Endothelial cell of umbilical vein (primary cell): ENCODE results near the gene STRA8. TPM values are rescaled to one million over a fixed set of nuclear protein-coding genes. Genes with fewer than 3 reads are reported as not detected.

Experiments used
- BruUV-seq: library from RNA; stranded (reverse); fragments of 400-500 nt; replicated peaks from 2 replicates; lab custom pipeline; 2021; lab: Mats Ljungman, UMichigan
- CTCF ChIA-PET: fragments of 300-600, 350-600 bp; sonication (Branson Sonifier 250); formaldehyde crosslinking; loops from one replicate; lab custom pipeline; 2021; ENCODE audit warnings: antibody characterized with exemption, inconsistent platforms; lab: Charles Lee
- POLR2A ChIA-PET: fragments of 300-600, 350-600 bp; sonication (Branson Sonifier 250); formaldehyde crosslinking; loops from one replicate; lab custom pipeline; 2021; ENCODE audit warnings: antibody characterized with exemption, inconsistent platforms; lab: Charles Lee
- DNase-seq: peaks from one replicate; pipeline ENCODE4 v3.0.0-alpha.2; 2011; ENCODE audit warnings: low read depth, low spot score
- FAIRE-seq: peaks from 2 replicates; lab custom pipeline; 2011; peaks lifted over from hg19 to GRCh38; lab: Jason Lieb, UNC
- H2AFZ ChIP-seq: 2 replicates; pipeline ENCODE4 v1.6.0; 2012; ENCODE audit warnings: low read depth, low read length, control low read depth, inconsistent platforms
- H3K27ac ChIP-seq: 2 replicates; pipeline ENCODE4 v1.5.1; 2011; ENCODE audit warnings: low read depth, mild to moderate bottlenecking, control low read depth, low read length, moderate library complexity; ENCODE audit not compliant: insufficient read depth
- H3K27me3 ChIP-seq, 2 experiments: 2 replicates each; pipeline versions ENCODE4 v1.6.0 to v1.6.1; 2011; ENCODE audit warnings: low read length in 2 of 2, mixed read lengths in 1 of 2; ENCODE audit not compliant: control insufficient read depth in 2 of 2, insufficient read depth in 2 of 2
- H3K36me3 ChIP-seq, 2 experiments: 2 replicates in 1 of 2; 3 replicates in 1 of 2; pipeline ENCODE4 v1.5.1; 2011; ENCODE audit warnings: low read length in 2 of 2, mild to moderate bottlenecking in 1 of 2, moderate library complexity in 1 of 2; ENCODE audit not compliant: control insufficient read depth in 2 of 2, insufficient read depth in 2 of 2; ENCODE audit errors: extremely low read depth in 1 of 2
- H3K4me1 ChIP-seq: 3 replicates; pipeline ENCODE4 v1.5.1; 2011; ENCODE audit warnings: mild to moderate bottlenecking, low read length; ENCODE audit not compliant: control insufficient read depth, insufficient read depth; ENCODE audit errors: extremely low read depth
- H3K4me2 ChIP-seq: 2 replicates; pipeline ENCODE4 v1.6.1; 2011; ENCODE audit warnings: low read length, control low read depth, mixed read lengths; ENCODE audit not compliant: insufficient read depth
- H3K4me3 ChIP-seq, 3 experiments: fragments of 200-600 bp in 1 of 3; sonication (generic), shearing (Covaris generic) in 1 of 3; replicated peaks in 1 of 3; 2 replicates each; pipeline ENCODE4 v1.5.1; 2011 to 2016; ENCODE audit warnings: control low read depth in 3 of 3, low read length in 3 of 3, mild to moderate bottlenecking in 2 of 3, inconsistent platforms in 1 of 3, low read depth in 1 of 3, moderate library complexity in 1 of 3; ENCODE audit not compliant: insufficient read depth in 1 of 3
- H3K79me2 ChIP-seq: 2 replicates; pipeline ENCODE4 v1.6.0; 2012; ENCODE audit warnings: low read length, inconsistent platforms; ENCODE audit not compliant: control insufficient read depth, insufficient read depth
- H3K9ac ChIP-seq: replicated peaks from 2 replicates; pipeline ENCODE3; 2011; ENCODE audit warnings: low read length, control low read depth; ENCODE audit not compliant: insufficient read depth; ENCODE audit errors: extremely low read depth
- H3K9me1 ChIP-seq: replicated peaks from 3 replicates; pipeline ENCODE4 v1.6.0; 2011; ENCODE audit warnings: mild to moderate bottlenecking, low read length; ENCODE audit not compliant: control insufficient read depth, insufficient read depth; ENCODE audit errors: extremely low read depth
- H3K9me3 ChIP-seq: replicated peaks from 2 replicates; pipeline ENCODE4 v1.5.1; 2012; ENCODE audit warnings: low read length, inconsistent platforms; ENCODE audit not compliant: control insufficient read depth, insufficient read depth
- H4K20me1 ChIP-seq: replicated peaks from 2 replicates; pipeline ENCODE3; 2011; ENCODE audit warnings: mild to moderate bottlenecking, low read length; ENCODE audit not compliant: control insufficient read depth, insufficient read depth; ENCODE audit errors: extremely low read depth
- CTCF ChIP-seq, 2 donors: IDR thresholded peaks; 1 replicate in 1 of 2; 2 replicates in 1 of 2; pipeline ENCODE4 v1.5.1; 2011; ENCODE audit warnings: low read length in 2 of 2, mild to moderate bottlenecking in 2 of 2, moderate library complexity in 2 of 2, control low read depth in 1 of 2, inconsistent platforms in 1 of 2, low read depth in 1 of 2; ENCODE audit not compliant: insufficient read depth in 1 of 2; ENCODE audit errors: extremely low read depth in 1 of 2
- EZH2 ChIP-seq: IDR thresholded peaks from 2 replicates; pipeline ENCODE4 v1.6.1; 2012; ENCODE audit warnings: borderline replicate concordance, low read depth, mild to moderate bottlenecking, moderate library complexity, low read length, inconsistent platforms; ENCODE audit not compliant: severe bottlenecking
- FOS ChIP-seq: IDR thresholded peaks from 2 replicates; pipeline ENCODE4 v1.6.1; 2011; ENCODE audit warnings: mild to moderate bottlenecking, low read length, moderate library complexity, borderline replicate concordance; ENCODE audit not compliant: insufficient read depth
- GATA2 ChIP-seq: IDR thresholded peaks from 2 replicates; pipeline ENCODE4 v1.7.0; 2011; ENCODE audit warnings: low read depth, mild to moderate bottlenecking, moderate library complexity, mixed read lengths, low read length; ENCODE audit not compliant: insufficient read length, insufficient read depth
- JUN ChIP-seq: IDR thresholded peaks from 2 replicates; pipeline ENCODE4 v1.6.1; 2011; ENCODE audit warnings: borderline replicate concordance, low read depth; ENCODE audit not compliant: insufficient read length, insufficient read depth
- POLR2AphosphoS5 ChIP-seq: IDR thresholded peaks from 2 replicates; pipeline ENCODE4 v1.6.1; 2012; ENCODE audit warnings: low read depth, mild to moderate bottlenecking, control low read depth, low read length, moderate library complexity; ENCODE audit not compliant: insufficient read depth
- dilution Hi-C: fragments of 300-500 bp; cut with MboI; formaldehyde crosslinking; loops from one replicate; pipeline ENCODE4 v1.15.0; 2019; ENCODE audit warnings: low sequenced_read_pairs; ENCODE audit not compliant: extremely low pct_ligation_motif_present
- intact Hi-C: fragments of 100-400 bp; cut with micrococcal nuclease; formaldehyde crosslinking; loops from one replicate; pipeline ENCODE4 v1.10.0; 2022
- polyA plus RNA-seq, 4 experiments: library from polyadenylated mRNA; depleted of rRNA in 3 of 4; stranded (reverse) in 3 of 4; unstranded in 1 of 4; fragments of >200 nt; gene quantifications; 2 replicates each; pipeline versions ENCODE4 v1.2.1 to v1.2.3, GENCODE V29; 2011 to 2012; ENCODE audit warnings: missing spikeins in 1 of 4
- total RNA-seq: library from RNA; stranded (reverse); gene quantifications from 2 replicates; pipeline ENCODE4 v1.2.3, GENCODE V29; 2021
- TF ChIP-seq, protein P1 (sequence below): IDR thresholded peaks from 2 replicates; pipeline ENCODE4 v1.6.1; 2011; ENCODE audit not compliant: insufficient read depth, insufficient read length

STRA8 gene
- total and polyA plus RNA-seq, 2 donors (not counting 3 experiments of a cell fraction or from before 2014, with no cell fraction given), result not detected

DNA sequence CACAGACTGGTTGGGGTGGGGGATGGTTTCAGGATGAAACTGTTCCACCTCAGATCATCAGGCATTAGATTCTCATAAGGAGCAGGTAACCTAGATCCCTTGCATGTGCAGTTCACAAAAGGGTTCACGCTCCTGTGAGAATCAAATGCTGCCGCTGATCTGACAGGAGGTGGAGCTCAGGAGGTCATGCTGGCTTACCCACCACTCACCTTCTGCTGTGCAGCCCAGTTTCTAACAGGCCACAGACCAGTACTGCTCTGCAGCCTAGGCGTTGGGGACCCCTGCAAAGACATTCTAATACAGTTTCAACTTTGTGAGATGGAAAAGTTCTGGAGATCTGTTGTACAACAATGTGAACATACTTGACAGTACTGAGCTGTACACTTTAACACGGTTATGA is 39.9 kb downstream of the STRA8 start:
- Histone ChIP-seq H3K9me3 (no peaks in the 10 kb centered on the region), H3K79me2 (no peaks in the 10 kb centered on the region), H3K9me1 (no peaks in the 10 kb centered on the region), H3K4me3 (no peak overlapping the region), H3K27ac (no peak overlapping the region), H2AFZ (no peak overlapping the region), H3K4me1 (no peaks in the 10 kb centered on the region), H3K4me2 (no peak overlapping the region), H3K36me3 (no peaks in the 10 kb centered on the region), H3K27me3 (peaks cover 0 to 4% of the 10 kb centered on the region in 2 experiments), H4K20me1 (no peaks in the 10 kb centered on the region), H3K9ac (no peak overlapping the region)
- BruUV-seq, result no TSS peak
- no peak for DNase-seq
- no peak for FAIRE-seq
- TF ChIP-seq POLR2AphosphoS5, result no peak
- TF ChIP-seq, protein P1, sequence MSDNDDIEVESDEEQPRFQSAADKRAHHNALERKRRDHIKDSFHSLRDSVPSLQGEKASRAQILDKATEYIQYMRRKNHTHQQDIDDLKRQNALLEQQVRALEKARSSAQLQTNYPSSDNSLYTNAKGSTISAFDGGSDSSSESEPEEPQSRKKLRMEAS, result no peak
- TF ChIP-seq JUN, result no peak
- no peak for TF ChIP-seq GATA2
- TF ChIP-seq EZH2, result no peak
- no peak for TF ChIP-seq FOS
- TF ChIP-seq CTCF (IDR thresholded peaks at IDR 0.05; ENCODE audit: extremely low read depth in 1 of 2, insufficient read depth in 1 of 2, low read depth in 1 of 2, low read length in 2 of 2), result no peak
- intact Hi-C loops (no loop called here), dilution Hi-C loops (no loop called here)
- CTCF ChIA-PET, result interaction anchor here (0.8 to 4.4 kb wide), 27 partner anchors 10 to 1600 kb away, joined by 3 to 173 read pairs (median 6); no protein-coding TSS in a partner anchor
- POLR2A ChIA-PET, result no interaction called here
